Spleen (tissue), 7 donors: ENCODE data around the gene PTPN11.

ENCODE experiments used
- POLR2A ChIP-seq, 3 donors: fragments of 450-650 bp; IDR thresholded peaks; one replicate each; pipeline ENCODE4 v1.5.1; 2017; ENCODE audit warnings: antibody characterized with exemption in 3 of 3, mild to moderate bottlenecking in 1 of 3
- TF ChIP-seq, protein P1 (sequence below), 11 experiments: fragments of 200-600 bp in 7 of 11; fragments of 450-650 bp in 4 of 11; sonication (generic) in 4 of 11; IDR thresholded peaks in 8 of 11; conservative IDR thresholded peaks in 3 of 11; 1 replicate in 7 of 11; 2 replicates in 4 of 11; pipeline versions ENCODE4 v1.4.0 to v1.8.0; 2016 to 2021; ENCODE audit warnings: antibody characterized with exemption in 11 of 11, inconsistent platforms in 4 of 11, mild to moderate bottlenecking in 1 of 11
- donor health status: DM: no; HTN: no; CAD: no; lungs with moderate emphysema.
- donor health status: DM: no; HTN: no; CAD: no.
- donor health status: DM: no; HTN: no; CAD: no.

DNA sequence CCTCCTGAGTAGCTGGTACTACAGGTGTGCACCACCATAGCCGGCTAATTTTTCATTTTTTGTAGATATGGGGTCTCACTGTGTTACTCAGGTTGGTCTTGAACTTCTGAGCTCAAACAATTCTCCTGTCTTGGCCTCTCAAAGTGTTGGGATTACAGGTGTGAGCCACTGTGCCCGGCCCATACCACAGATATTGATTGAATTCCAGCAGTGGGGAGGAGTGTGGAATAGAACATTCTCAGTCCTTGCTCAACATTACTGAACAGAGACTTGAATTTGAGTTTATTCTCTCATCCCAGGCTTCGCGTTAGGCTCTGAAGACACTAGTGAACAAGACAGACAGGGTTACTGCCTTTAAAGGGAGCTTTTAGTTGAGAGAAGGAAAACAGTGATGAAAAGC lies 39.6 kb downstream of the PTPN11 start:
- TF ChIP-seq, protein P1, sequence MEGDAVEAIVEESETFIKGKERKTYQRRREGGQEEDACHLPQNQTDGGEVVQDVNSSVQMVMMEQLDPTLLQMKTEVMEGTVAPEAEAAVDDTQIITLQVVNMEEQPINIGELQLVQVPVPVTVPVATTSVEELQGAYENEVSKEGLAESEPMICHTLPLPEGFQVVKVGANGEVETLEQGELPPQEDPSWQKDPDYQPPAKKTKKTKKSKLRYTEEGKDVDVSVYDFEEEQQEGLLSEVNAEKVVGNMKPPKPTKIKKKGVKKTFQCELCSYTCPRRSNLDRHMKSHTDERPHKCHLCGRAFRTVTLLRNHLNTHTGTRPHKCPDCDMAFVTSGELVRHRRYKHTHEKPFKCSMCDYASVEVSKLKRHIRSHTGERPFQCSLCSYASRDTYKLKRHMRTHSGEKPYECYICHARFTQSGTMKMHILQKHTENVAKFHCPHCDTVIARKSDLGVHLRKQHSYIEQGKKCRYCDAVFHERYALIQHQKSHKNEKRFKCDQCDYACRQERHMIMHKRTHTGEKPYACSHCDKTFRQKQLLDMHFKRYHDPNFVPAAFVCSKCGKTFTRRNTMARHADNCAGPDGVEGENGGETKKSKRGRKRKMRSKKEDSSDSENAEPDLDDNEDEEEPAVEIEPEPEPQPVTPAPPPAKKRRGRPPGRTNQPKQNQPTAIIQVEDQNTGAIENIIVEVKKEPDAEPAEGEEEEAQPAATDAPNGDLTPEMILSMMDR (IDR thresholded peaks at IDR 0.05 in 8 of 11, conservative IDR thresholded peaks at IDR 0.05 in 3 of 11), result no peak
- TF ChIP-seq POLR2A (IDR thresholded peaks at IDR 0.05), result no peak
